Fibroblast of villous mesenchyme (primary cell): Measurements from ENCODE around the gene CPHXL. TPM values are rescaled to one million over a fixed set of nuclear protein-coding genes. Genes with fewer than 3 reads are reported as not detected.

ENCODE experiments used
- DNase-seq: peaks from one replicate; pipeline ENCODE4 v3.0.0-alpha.2; 2010; ENCODE audit warnings: low read depth
- H3K4me3 ChIP-seq: 2 replicates; pipeline ENCODE4 v1.5.1; 2011; ENCODE audit warnings: low read depth, mild to moderate bottlenecking, low read length
- total RNA-seq: library from RNA; depleted of rRNA; stranded (reverse); fragments of >200 nt; gene quantifications from 2 replicates; pipeline ENCODE4 v1.2.3, GENCODE V29; 2012
- TF ChIP-seq, protein P1 (sequence below): IDR thresholded peaks from 2 replicates; pipeline ENCODE4 v1.5.1; 2012; ENCODE audit warnings: low read depth, mild to moderate bottlenecking, low read length; ENCODE audit not compliant: insufficient read depth

Gene CPHXL
- total RNA-seq, 1 donor: not detected

DNA sequence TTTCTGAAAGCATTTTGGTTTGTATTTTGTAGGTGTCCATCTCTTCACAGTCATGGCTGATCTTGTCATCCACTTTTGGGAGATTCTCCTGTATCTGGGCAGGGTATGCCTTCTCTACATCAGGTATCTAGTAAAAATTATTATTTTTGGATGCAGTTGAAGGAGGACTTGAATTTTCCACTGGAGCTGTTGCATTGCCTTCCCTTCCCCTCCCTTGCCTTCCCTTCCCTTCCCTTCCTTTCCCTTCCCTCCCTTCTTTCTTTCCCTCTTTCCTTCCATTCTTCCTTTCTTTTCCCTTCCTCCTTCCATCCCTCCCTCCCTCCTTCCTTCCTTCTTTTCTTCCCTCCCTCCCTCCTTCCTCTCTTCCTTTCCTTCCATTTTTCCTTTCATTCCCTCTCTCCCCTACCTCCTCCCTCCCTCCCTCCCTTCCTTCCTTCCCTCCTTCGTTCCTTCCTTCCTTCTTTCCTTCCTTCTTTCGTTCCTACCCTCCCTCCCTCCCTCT lies 33.8 kb upstream of the CPHXL start:
- no peak overlapping the region for H3K4me3 ChIP-seq
- DNase-seq: no peak
- TF ChIP-seq, protein P1, sequence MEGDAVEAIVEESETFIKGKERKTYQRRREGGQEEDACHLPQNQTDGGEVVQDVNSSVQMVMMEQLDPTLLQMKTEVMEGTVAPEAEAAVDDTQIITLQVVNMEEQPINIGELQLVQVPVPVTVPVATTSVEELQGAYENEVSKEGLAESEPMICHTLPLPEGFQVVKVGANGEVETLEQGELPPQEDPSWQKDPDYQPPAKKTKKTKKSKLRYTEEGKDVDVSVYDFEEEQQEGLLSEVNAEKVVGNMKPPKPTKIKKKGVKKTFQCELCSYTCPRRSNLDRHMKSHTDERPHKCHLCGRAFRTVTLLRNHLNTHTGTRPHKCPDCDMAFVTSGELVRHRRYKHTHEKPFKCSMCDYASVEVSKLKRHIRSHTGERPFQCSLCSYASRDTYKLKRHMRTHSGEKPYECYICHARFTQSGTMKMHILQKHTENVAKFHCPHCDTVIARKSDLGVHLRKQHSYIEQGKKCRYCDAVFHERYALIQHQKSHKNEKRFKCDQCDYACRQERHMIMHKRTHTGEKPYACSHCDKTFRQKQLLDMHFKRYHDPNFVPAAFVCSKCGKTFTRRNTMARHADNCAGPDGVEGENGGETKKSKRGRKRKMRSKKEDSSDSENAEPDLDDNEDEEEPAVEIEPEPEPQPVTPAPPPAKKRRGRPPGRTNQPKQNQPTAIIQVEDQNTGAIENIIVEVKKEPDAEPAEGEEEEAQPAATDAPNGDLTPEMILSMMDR: no peak

DNA sequence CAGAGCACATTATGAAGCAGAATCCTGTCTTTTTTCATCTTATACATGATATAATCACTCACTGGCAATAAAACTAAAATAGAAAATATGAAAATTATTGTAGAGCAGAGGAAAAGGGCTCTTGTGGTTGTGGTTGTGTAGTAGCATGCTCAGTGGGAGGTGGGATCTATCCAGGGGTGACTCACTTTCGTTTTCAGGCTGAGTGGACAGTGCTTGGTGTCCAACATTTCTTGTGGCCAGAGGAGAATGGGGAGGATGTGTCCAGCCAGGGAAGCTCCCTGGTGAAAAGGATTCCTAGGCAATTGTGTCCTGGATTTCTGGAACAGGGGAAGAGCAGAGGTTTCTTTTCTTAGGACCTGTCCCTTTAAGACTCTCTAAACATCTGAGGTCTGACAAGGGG lies 31.9 kb upstream of the CPHXL start:
- peak; percentile 16 for DNase-seq
- H3K4me3 ChIP-seq: no peak overlapping the region
- TF ChIP-seq, protein P1: no peak

DNA sequence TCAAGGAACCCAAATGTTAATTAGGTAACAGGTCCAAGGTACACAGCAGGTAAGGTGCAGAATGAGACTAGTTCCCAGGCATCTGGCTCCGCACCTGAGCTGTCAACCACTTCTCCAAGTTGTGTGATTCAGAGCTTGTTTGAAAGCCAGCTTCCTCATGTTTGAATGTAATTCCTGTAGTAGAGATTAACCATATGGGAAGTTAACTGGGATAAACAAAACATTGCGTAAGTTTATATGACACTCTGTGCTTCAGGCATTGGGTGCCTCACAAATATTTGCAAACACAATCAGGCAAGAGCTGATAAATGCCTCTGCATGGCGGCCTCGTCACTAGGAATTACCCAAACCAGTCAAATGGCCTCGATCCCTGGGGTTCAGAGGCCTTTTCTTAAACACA lies 27.9 kb upstream of the CPHXL start:
- no peak overlapping the region for H3K4me3 ChIP-seq
- DNase-seq: peak; percentile 75
- TF ChIP-seq, protein P1: no peak

DNA sequence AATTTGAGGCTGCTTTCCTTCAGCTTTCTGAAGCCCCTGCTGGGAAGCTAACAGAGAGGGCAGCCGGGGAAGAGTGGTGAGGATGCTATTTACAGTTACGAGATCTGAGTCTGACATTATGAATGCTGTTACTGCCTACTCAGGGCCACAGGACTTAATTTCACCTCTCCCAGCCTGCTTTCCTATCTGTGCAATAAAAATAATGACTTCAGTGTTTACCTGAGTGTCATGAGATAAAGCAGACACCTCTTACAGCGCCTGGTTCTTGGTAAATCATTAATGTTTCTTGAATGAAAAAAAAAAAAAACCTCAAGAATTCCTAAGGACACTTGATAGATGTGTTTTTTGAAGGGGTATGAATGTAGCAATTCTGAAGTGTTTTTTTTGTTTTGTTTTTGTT lies 24.2 kb upstream of the CPHXL start:
- no peak for DNase-seq
- TF ChIP-seq, protein P1: no peak
- H3K4me3 ChIP-seq: no peak overlapping the region

DNA sequence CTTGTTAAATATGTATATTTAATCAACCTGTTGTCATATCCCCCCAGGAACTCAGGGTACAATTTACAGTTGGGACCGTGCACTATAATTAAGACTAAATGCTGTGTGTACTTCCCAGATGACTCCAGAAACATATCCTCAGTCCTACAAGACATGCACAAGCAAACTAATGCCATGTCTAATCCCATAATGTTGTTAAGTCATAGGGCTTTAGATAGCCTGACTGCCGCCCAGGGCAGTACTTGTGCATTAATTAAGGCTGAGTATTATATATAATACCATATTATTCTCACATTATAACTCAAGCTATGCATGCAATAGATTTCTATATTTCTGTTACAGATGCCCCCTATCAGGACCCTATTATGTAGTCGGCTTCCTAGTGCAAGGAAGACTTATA lies 20.1 kb upstream of the CPHXL start:
- DNase-seq: no peak
- TF ChIP-seq, protein P1: no peak
- no peak overlapping the region for H3K4me3 ChIP-seq

DNA sequence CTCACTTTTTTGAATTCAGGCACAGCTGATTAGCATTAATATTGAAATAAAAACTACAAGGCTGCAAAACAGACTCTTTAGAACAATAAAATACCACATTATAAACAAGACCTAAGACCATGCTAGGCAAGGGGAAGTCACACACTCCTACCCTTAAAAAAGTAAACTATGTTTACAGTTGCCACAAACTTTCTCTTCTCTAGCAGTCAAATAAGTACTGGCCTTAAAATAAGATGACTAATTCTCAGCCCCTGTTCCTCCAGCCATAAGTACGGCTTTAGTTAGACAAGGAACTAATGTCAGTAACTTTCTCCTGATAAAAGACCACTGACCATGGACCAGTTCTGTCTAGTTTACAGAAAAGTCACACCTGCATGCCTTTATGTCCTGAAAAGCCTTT lies 19.5 kb upstream of the CPHXL start:
- TF ChIP-seq, protein P1: no peak
- H3K4me3 ChIP-seq: no peak overlapping the region
- no peak for DNase-seq

DNA sequence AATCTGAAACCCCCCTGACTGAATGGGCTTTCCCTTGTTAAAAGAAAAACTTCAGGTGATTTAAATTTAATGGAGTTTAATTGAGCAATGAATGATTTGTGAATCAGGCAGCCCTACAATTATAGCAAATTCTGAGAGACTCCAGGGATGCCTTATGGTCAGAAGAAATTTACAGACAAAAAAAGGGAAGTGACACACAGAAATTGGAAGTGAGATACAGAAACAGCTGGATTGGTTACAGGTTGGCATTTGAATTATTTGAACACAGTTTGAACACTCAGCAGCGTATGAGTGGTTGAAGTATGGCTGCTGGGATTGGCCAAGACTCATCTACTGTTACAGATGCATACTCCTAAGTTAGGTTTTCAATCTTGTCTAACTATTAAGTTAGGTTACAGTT lies 19.0 kb upstream of the CPHXL start:
- TF ChIP-seq, protein P1: no peak
- no peak for DNase-seq
- H3K4me3 ChIP-seq: no peak overlapping the region
